Thoracic aorta (tissue), 2 donors: ENCODE measurements around the gene TRIM44. TPM values are rescaled to one million over a fixed set of nuclear protein-coding genes. Genes with fewer than 3 reads are reported as not detected.
"Not testable (repeated sequence)": the region's sequence is repeated elsewhere in the genome, so short reads cannot be mapped to it uniquely, and the experiment has no call there.

Experiments
- ATAC-seq: fragments of 150-250 bp; one replicate; pipeline ENCODE4 v1.8.0; 2017; ENCODE audit warnings: low read depth; ENCODE audit not compliant: insufficient number of reproducible peaks, low FRiP score
- DNase-seq: peaks from one replicate; pipeline ENCODE4 v3.0.0-alpha.2; 2020; ENCODE audit warnings: low spot score
- H3K27ac ChIP-seq, 2 donors: fragments of 200-600 bp; sonication (generic); 1 replicate in 1 of 2; 2 replicates in 1 of 2; pipeline ENCODE4 v1.5.1; 2016; ENCODE audit warnings: mild to moderate bottlenecking in 2 of 2, moderate library complexity in 2 of 2
- H3K27me3 ChIP-seq: fragments of 200-600 bp; sonication (generic); replicated peaks from 2 replicates; pipeline ENCODE4 v1.6.0; 2016; ENCODE audit warnings: mild to moderate bottlenecking; ENCODE audit not compliant: insufficient read depth
- H3K36me3 ChIP-seq: fragments of 200-600 bp; sonication (generic); one replicate; pipeline ENCODE4 v1.5.1; 2016
- H3K4me1 ChIP-seq, 2 donors: fragments of 200-600 bp; sonication (generic); 1 replicate in 1 of 2; 2 replicates in 1 of 2; pipeline versions ENCODE4 v1.5.1 to v1.6.0; 2016; ENCODE audit warnings: low read depth in 2 of 2, mild to moderate bottlenecking in 1 of 2; ENCODE audit not compliant: control insufficient read depth in 1 of 2
- H3K4me3 ChIP-seq: fragments of 200-600 bp; sonication (generic); 2 replicates; pipeline ENCODE4 v1.5.1; 2016; ENCODE audit warnings: mild to moderate bottlenecking
- H3K9me3 ChIP-seq: fragments of 200-600 bp; sonication (generic); 2 replicates; pipeline ENCODE4 v1.5.1; 2016
- CTCF ChIP-seq: fragments of 200-600 bp; sonication (generic); IDR thresholded peaks from one replicate; pipeline ENCODE4 v1.5.1; 2019; ENCODE audit warnings: antibody characterized with exemption
- total RNA-seq, 2 donors: library from RNA; depleted of rRNA; stranded (reverse); fragments of >200 nt; gene quantifications; one replicate each; pipeline versions ENCODE4 v1.1.0 to v1.2.3, GENCODE V29; 2016

Gene TRIM44
- total RNA-seq, 2 donors from 2014 or later = 26.0 to 26.8 TPM

GRCh38 chr11:35711173-35711910 is 48.8 kb downstream of the TRIM44 start:
- DNase-seq = no peak
- no peak for ATAC-seq

GRCh38 chr11:35711924-35712323 is 49.3 kb downstream of the TRIM44 start:
- H3K27me3 ChIP-seq = no peaks in the 10 kb centered on the region
- no peak for TF ChIP-seq CTCF
- H3K4me3 ChIP-seq = no peak overlapping the region
- no peaks in the 10 kb centered on the region for H3K9me3 ChIP-seq
- H3K27ac ChIP-seq = no peak overlapping the region
- no peaks in the 10 kb centered on the region for H3K4me1 ChIP-seq
- ATAC-seq = no peak
- no peak for DNase-seq
- no peaks in the 10 kb centered on the region for H3K36me3 ChIP-seq

More at GRCh38 chr11:35711173-35711910, 48.8 kb downstream of the TRIM44 start:
- TF ChIP-seq CTCF = no peak
- H3K36me3 ChIP-seq = no peaks in the 10 kb centered on the region
- no peaks in the 10 kb centered on the region for H3K9me3 ChIP-seq
- H3K4me3 ChIP-seq = no peak overlapping the region
- H3K27me3 ChIP-seq = no peaks in the 10 kb centered on the region
- H3K27ac ChIP-seq = no peak overlapping the region
- no peaks in the 10 kb centered on the region for H3K4me1 ChIP-seq

GRCh38 chr11:35712533-35712932 is 50.0 kb downstream of the TRIM44 start:
- TF ChIP-seq CTCF = no peak
- ATAC-seq (no peak), DNase-seq (no peak)
- H3K27me3 ChIP-seq = no peaks in the 10 kb centered on the region
- H3K27ac ChIP-seq = no peak overlapping the region
- no peaks in the 10 kb centered on the region for H3K36me3 ChIP-seq
- no peak overlapping the region for H3K4me3 ChIP-seq
- H3K9me3 ChIP-seq = no peaks in the 10 kb centered on the region
- H3K4me1 ChIP-seq = no peaks in the 10 kb centered on the region

- H3K4me1 ChIP-seq = no peaks in the 10 kb centered on the region
- no peaks in the 10 kb centered on the region for H3K27me3 ChIP-seq
- H3K4me3 ChIP-seq = no peak overlapping the region
- DNase-seq (no peak), ATAC-seq (no peak)
- TF ChIP-seq CTCF = no peak
- H3K27ac ChIP-seq = no peak overlapping the region
- H3K9me3 ChIP-seq = no peaks in the 10 kb centered on the region
- H3K36me3 ChIP-seq = no peaks in the 10 kb centered on the region
These were observed 52.5 kb downstream of the TRIM44 start for GRCh38 chr11:35714882-35715627.

GRCh38 chr11:35715677-35716076 is 53.1 kb downstream of the TRIM44 start:
- not testable (repeated sequence) for H3K27me3 ChIP-seq, DNase-seq, H3K36me3 ChIP-seq, H3K4me1 ChIP-seq, H3K4me3 ChIP-seq, ATAC-seq, H3K27ac ChIP-seq, H3K9me3 ChIP-seq
